Ishikawa (cell line): ENCODE data around the gene PADI6.

ENCODE experiments used
- CEBPB ChIP-seq: IDR thresholded peaks from 2 replicates; pipeline ENCODE4 v1.6.1; 2012
- CREB1 ChIP-seq: IDR thresholded peaks from 2 replicates; pipeline ENCODE4 v1.6.1; 2012; ENCODE audit warnings: low read depth
- EGR1 ChIP-seq: IDR thresholded peaks from 2 replicates; pipeline ENCODE4 v1.6.1; 2012
- EP300 ChIP-seq: IDR thresholded peaks from 2 replicates; pipeline ENCODE4 v1.6.1; 2012; ENCODE audit warnings: borderline replicate concordance
- FOXM1 ChIP-seq: IDR thresholded peaks from 2 replicates; pipeline ENCODE4 v1.6.1; 2012; ENCODE audit warnings: low read depth, borderline replicate concordance
- NFIC ChIP-seq: IDR thresholded peaks from 2 replicates; pipeline ENCODE4 v1.6.1; 2012
- RAD21 ChIP-seq: IDR thresholded peaks from 2 replicates; pipeline ENCODE4 v1.6.1; 2012; ENCODE audit warnings: low read depth
- REST ChIP-seq: IDR thresholded peaks from 2 replicates; pipeline ENCODE4 v1.6.1; 2012; ENCODE audit warnings: low read depth, mild to moderate bottlenecking
- TAF1 ChIP-seq: IDR thresholded peaks from 2 replicates; pipeline ENCODE4 v1.6.1; 2012; ENCODE audit warnings: low read depth, mild to moderate bottlenecking
- TCF12 ChIP-seq: IDR thresholded peaks from 2 replicates; pipeline ENCODE4 v1.6.1; 2012; ENCODE audit warnings: low read depth
- TEAD4 ChIP-seq: IDR thresholded peaks from 2 replicates; pipeline ENCODE4 v1.6.1; 2012
- YY1 ChIP-seq: IDR thresholded peaks from 2 replicates; pipeline ENCODE4 v1.6.1; 2012; ENCODE audit warnings: low read depth
- ZBTB7A ChIP-seq: IDR thresholded peaks from 2 replicates; pipeline ENCODE4 v1.6.1; 2012; ENCODE audit warnings: low read depth
- TF ChIP-seq, protein P1 (sequence below): IDR thresholded peaks from 2 replicates; pipeline ENCODE4 v1.6.1; 2012
- TF ChIP-seq, protein P2 (sequence below): IDR thresholded peaks from 2 replicates; pipeline ENCODE4 v1.6.1; 2012

PADI6 gene

GRCh38 chr1:17369466-17369865, 2.5 kb upstream of the PADI6 start:
- TF ChIP-seq CREB1 (no peak), TAF1 (no peak)

DNA sequence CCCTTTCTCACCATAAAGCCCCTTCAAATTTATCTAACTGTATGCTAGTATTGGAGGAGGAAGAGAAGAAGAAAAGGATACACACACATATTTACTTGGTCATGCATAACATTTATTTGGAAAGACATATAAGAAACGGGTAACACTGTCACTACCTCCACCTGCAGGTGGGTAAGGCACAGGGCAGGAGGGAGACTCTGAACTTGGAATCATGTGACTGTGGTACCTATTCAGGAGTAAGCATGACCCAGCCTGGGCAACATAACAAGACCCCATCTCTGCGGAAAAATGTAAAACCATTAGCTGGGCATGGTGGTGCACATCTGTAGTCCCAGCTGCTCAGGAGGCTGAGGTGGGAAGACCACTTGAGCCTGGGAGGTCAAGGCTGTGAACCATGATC, 1.4 kb upstream of the PADI6 start:
- TF ChIP-seq, protein P1, sequence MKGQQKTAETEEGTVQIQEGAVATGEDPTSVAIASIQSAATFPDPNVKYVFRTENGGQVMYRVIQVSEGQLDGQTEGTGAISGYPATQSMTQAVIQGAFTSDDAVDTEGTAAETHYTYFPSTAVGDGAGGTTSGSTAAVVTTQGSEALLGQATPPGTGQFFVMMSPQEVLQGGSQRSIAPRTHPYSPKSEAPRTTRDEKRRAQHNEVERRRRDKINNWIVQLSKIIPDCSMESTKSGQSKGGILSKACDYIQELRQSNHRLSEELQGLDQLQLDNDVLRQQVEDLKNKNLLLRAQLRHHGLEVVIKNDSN: peak; percentile 72
- TF ChIP-seq RAD21 (peak; percentile 66), TAF1 (no peak)

DNA sequence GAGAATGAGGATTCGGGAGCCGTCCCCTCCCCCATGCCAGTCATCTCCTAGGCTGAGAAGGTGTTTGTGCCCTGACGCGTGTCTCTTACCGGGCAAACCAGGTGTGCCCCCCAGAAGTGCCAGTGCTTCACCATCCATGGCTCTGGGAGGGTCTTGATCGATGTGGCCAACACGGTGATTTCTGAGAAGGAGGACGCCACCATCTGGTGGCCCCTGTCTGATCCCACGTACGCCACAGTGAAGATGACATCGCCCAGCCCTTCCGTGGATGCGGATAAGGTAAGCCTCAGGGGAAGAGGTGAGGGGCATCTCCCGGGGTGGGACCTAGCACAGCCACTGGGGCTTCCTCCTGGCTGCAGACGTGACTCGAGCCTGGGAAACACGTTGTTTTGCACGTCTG, 959 bp downstream of the PADI6 start:
- TF ChIP-seq YY1 (no peak), EGR1 (no peak)
- TF ChIP-seq, protein P1: no peak

GRCh38 chr1:17375651-17376050, 3.7 kb downstream of the PADI6 start:
- TF ChIP-seq EGR1 (no peak), ZBTB7A (no peak), REST (no peak), RAD21 (no peak), CEBPB (no peak), NFIC (no peak)
- TF ChIP-seq, protein P1: no peak
- TF ChIP-seq, protein P2, sequence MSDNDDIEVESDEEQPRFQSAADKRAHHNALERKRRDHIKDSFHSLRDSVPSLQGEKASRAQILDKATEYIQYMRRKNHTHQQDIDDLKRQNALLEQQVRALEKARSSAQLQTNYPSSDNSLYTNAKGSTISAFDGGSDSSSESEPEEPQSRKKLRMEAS: no peak

- TF ChIP-seq, protein P1: peak; percentile 92
- TF ChIP-seq TEAD4: no peak
- TF ChIP-seq NFIC: peak; percentile 19; the same call in 1 of the 2 replicates
- no peak for TF ChIP-seq CREB1
- no peak for TF ChIP-seq ZBTB7A
Observed at GRCh38 chr1:17377325-17377953, 5.4 kb downstream of the PADI6 start.

DNA sequence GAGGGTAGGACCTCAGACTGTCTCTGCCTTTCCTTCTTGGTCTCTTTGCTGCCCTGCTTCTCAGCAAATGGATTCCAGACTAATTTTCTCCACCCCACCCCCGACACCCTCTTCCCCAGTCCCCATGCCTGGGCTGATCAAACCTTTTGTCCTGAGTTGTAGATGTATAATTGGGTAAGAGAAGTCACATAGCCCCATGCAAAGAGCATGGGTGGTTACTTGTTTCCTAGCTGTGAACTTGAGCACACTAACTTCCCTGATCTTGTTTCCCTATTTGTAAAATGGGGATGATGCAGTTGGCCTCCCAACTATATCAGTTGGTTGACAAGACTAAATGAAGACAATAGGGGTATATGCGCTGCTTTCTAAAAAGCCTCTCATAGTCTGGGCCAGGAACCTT, 9.2 kb downstream of the PADI6 start:
- no peak for TF ChIP-seq REST
- no peak for TF ChIP-seq NFIC
- no peak for TF ChIP-seq FOXM1
- no peak for TF ChIP-seq TCF12
- TF ChIP-seq EP300: no peak
- no peak for TF ChIP-seq EGR1
- TF ChIP-seq ZBTB7A: no peak
- no peak for TF ChIP-seq TEAD4
- no peak for TF ChIP-seq YY1
- TF ChIP-seq TAF1: no peak
- TF ChIP-seq, protein P1: no peak
- TF ChIP-seq CEBPB: no peak
- no peak for TF ChIP-seq RAD21
